ENCODE measurements around the gene RUBCN. TPM values are rescaled to one million over a fixed set of nuclear protein-coding genes. Genes with fewer than 3 reads are reported as not detected.
"Not testable (repeated sequence)": the region's sequence is repeated elsewhere in the genome, so short reads cannot be mapped to it uniquely, and the experiment has no call there.

RUBCN gene
- total RNA-seq, 1 experiment from 2014 or later: 9.4 TPM

- DNase-seq (ENCODE audit: low spot score); in situ Hi-C loops (cut with HindIII; ENCODE audit: low sequenced_read_pairs): not testable (repeated sequence)
These were observed 105.9 kb downstream of the RUBCN start for GRCh38 chr3:197630766-197631165.

- DNase-seq (ENCODE audit: low spot score); in situ Hi-C loops (cut with HindIII; ENCODE audit: low sequenced_read_pairs): not testable (repeated sequence)
These were observed 107.4 kb downstream of the RUBCN start for GRCh38 chr3:197629286-197629685.

- in situ Hi-C loops (cut with HindIII; ENCODE audit: low sequenced_read_pairs): not testable (repeated sequence)
These were observed 108.8 kb downstream of the RUBCN start for GRCh38 chr3:197627772-197628523.

DNA sequence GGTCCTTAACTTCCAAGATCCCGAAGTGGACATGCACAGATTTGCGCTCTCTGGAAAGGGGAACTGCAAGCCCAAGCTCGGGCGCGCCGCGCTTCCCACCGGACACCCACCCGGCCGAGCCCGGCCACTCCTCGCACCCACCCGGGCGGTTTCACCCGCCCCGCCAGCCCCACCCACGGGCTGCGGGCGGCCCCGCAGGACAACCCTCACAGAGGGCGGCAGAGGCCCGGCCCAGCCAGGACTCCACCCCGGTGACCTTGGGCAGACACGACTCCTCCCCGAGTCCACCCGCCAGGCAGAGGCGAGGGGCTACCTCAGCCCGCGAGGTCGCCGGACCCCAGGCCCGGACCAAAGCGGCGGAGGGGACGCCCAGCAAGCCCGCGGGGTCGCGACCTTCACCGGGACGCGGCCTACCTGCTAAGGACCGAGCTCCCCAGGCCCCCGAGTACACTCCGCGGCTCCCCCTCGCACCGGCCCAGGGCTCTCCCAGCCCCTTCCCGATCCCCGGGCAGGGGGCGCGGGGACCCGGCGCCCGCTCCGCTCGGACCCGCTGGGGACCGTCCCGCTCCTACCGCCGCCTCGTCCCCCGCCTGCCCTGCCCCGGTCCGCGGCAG lies 109.4 kb downstream of the RUBCN start:
- DNase-seq (ENCODE audit: low spot score); in situ Hi-C loops (cut with HindIII; ENCODE audit: low sequenced_read_pairs): not testable (repeated sequence)

More at GRCh38 chr3:197627772-197628523, 108.8 kb downstream of the RUBCN start:
- DNase-seq (ENCODE audit: low spot score): peak; percentile 75

- in situ Hi-C loops (cut with HindIII; ENCODE audit: low sequenced_read_pairs); DNase-seq (ENCODE audit: low spot score): not testable (repeated sequence)
These were observed 110.1 kb downstream of the RUBCN start for GRCh38 chr3:197626404-197627157.

GRCh38 chr3:197621478-197621877 lies 115.2 kb downstream of the RUBCN start:
- in situ Hi-C loops (cut with HindIII; ENCODE audit: low sequenced_read_pairs); DNase-seq (ENCODE audit: low spot score): not testable (repeated sequence)

Other genes with a start within 250 kb of the RUBCN start
- 0.31 TPM in 1 of 2 replicates, not detected in the other for gene BDH1, start 180.9 kb downstream of the RUBCN start, total RNA-seq (2014; rRNA removed; shearing (Covaris generic))
- gene FYTTD1, start 13.0 kb upstream of the RUBCN start, total RNA-seq (2014; rRNA removed; shearing (Covaris generic)): 42.6 and 94.6 TPM in 2 replicates
- gene LRCH3, start 54.4 kb upstream of the RUBCN start, total RNA-seq (2014; rRNA removed; shearing (Covaris generic)): 24.6 and 27.0 TPM in 2 replicates
- 1,593 and 1,915 TPM in 2 replicates for gene RPL35A, start 213.3 kb upstream of the RUBCN start, total RNA-seq (2014; rRNA removed; shearing (Covaris generic))
- gene LMLN, start 223.3 kb upstream of the RUBCN start, total RNA-seq (2014; rRNA removed; shearing (Covaris generic)): 4.3 and 5.6 TPM in 2 replicates

Data from G401 (cell line).